ENCODE results near the gene ELK3.

DNA sequence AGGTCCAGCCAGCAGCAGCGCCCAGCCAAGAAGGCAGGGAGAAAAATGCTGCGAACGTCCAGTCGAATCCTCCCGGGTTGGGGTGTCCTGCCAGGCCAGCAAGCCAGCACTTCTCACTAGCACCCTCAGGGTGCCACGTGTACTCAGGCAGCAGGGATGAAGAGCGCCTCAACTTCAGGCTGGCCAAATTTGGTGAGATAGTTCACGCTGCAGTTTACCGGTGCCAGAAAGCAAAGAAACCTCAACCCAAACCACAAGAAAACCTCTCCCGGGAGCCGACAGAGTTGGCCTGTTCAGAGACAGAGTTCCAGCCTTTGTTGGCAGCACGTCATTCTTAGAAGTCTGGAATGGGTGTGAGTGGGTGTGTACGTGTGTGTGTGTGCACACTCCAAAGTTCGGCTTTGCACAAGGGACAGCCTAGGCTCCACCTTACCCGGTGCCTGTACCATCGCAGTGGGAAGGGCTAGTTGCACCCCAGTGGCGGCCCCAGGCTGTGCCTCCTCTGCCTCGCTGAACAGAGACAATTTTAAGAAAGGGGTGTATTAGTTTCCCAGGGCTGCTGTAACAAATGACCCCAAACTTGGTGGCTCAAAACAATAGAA is 42.1 kb downstream of the ELK3 start:
- TF ChIP-seq, protein P1, sequence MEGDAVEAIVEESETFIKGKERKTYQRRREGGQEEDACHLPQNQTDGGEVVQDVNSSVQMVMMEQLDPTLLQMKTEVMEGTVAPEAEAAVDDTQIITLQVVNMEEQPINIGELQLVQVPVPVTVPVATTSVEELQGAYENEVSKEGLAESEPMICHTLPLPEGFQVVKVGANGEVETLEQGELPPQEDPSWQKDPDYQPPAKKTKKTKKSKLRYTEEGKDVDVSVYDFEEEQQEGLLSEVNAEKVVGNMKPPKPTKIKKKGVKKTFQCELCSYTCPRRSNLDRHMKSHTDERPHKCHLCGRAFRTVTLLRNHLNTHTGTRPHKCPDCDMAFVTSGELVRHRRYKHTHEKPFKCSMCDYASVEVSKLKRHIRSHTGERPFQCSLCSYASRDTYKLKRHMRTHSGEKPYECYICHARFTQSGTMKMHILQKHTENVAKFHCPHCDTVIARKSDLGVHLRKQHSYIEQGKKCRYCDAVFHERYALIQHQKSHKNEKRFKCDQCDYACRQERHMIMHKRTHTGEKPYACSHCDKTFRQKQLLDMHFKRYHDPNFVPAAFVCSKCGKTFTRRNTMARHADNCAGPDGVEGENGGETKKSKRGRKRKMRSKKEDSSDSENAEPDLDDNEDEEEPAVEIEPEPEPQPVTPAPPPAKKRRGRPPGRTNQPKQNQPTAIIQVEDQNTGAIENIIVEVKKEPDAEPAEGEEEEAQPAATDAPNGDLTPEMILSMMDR (IDR thresholded peaks at IDR 0.05), result no peak
- TF ChIP-seq EP300 (IDR thresholded peaks at IDR 0.05), result no peak
- TF ChIP-seq POLR2A (IDR thresholded peaks at IDR 0.05), result no peak

Data from stomach (tissue), 4 donors.